ENCODE data around the gene GPR3. TPM values are rescaled to one million over a fixed set of nuclear protein-coding genes. Genes with fewer than 3 reads are reported as not detected.

Gene GPR3
- total and polyA plus RNA-seq, 2 of the 8 experiments (the other 6 are each of a cell fraction or from before 2014, with no cell fraction given) = 9.9 to 26.5 TPM

DNA sequence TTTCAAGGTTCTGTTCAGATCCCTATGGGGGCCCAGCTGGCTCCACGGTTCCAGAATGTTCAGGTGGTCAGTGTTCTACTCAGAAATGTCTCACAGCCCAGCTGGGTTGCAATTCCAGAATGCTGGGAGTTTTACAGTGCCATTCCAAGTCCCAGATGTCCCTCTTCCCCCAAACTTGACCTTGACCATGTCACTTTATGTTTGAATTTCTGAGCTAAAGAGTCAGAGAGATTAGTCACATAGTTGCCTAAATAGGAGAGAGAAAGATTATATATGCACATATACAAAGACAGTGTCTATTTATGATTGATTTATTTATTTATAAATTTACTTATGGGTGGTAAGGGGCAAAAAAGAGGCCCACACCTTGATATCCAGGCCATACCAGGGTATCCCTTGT, 2.5 kb downstream of the GPR3 start:
- H3K23ac ChIP-seq (ENCODE audit: insufficient read length) = no peak overlapping the region
- H2BK5ac ChIP-seq (ENCODE audit: low read depth, low read length) = no peak overlapping the region
- H3K18ac ChIP-seq (ENCODE audit: extremely low read depth, low read length) = no peak overlapping the region
- DNase-seq (ENCODE audit: low read depth in 1 of 2, low spot score in 2 of 2) (no peak), FAIRE-seq (no peak)
- H3K14ac ChIP-seq (ENCODE audit: insufficient read length) = no peak overlapping the region
- H2BK15ac ChIP-seq (ENCODE audit: low read length) = no peak overlapping the region
- H3K4me2 ChIP-seq (ENCODE audit: insufficient read depth in 1 of 2, low read depth in 2 of 2, low read length in 2 of 2) = no peak overlapping the region
- peaks cover 2 to 30% (median 15%) of the 10 kb centered on the region in 4 experiments for H3K4me1 ChIP-seq (replicated peaks in 1 of 4; ENCODE audit: control insufficient read depth in 3 of 4, insufficient read depth in 4 of 4, low read length in 3 of 4)
- H3K79me1 ChIP-seq (ENCODE audit: low read depth, low read length) = no peaks in the 10 kb centered on the region
- no peaks in the 10 kb centered on the region for H3K79me2 ChIP-seq (ENCODE audit: control insufficient read depth in 1 of 2, insufficient read depth in 2 of 2, low read length in 2 of 2)
- no peaks in the 10 kb centered on the region for H3K9me3 ChIP-seq (ENCODE audit: insufficient read depth in 2 of 2, low read depth in 1 of 2, low read length in 1 of 2)
- no peak overlapping the region for H4K5ac ChIP-seq (ENCODE audit: insufficient read length, low read depth, low read length)
- no peak overlapping the region for H3K4me3 ChIP-seq (ENCODE audit: extremely low read depth in 1 of 4, insufficient read depth in 2 of 4, low read depth in 3 of 4, low read length in 4 of 4)
- no peak overlapping the region for H2AFZ ChIP-seq (ENCODE audit: low read length)
- no peak overlapping the region for H2BK20ac ChIP-seq (ENCODE audit: low read length)
- H4K20me1 ChIP-seq (replicated peaks in 1 of 2; ENCODE audit: control insufficient read depth in 1 of 2, insufficient read depth in 2 of 2, low read length in 2 of 2) = peaks cover 2 to 8% of the 10 kb centered on the region in 2 experiments
- no peak overlapping the region for H3K27ac ChIP-seq (ENCODE audit: low read depth, low read length)
- peaks cover 13% of the 10 kb centered on the region for H3K23me2 ChIP-seq (ENCODE audit: low read depth, low read length)
- H2BK120ac ChIP-seq (replicated peaks; ENCODE audit: low read depth, low read length) = no peak overlapping the region
- H3K36me3 ChIP-seq (ENCODE audit: control insufficient read depth in 2 of 4, insufficient read depth in 4 of 4, low read length in 3 of 4) = no peaks in the 10 kb centered on the region
- H4K91ac ChIP-seq (replicated peaks; ENCODE audit: insufficient read length, low read length) = no peak overlapping the region
- 67% methylated on average over 1 of the region's 1 CpG; no CpG with 5 or more reads in 1 of the 2 experiments for WGBS, 2 experiments (ENCODE audit: extremely low coverage in 1 of 2, insufficient coverage in 1 of 2, insufficient read length in 1 of 2, insufficient replicate concordance in 2 of 2, low coverage in 1 of 2, low lambda C conversion rate in 2 of 2, missing lambda C conversion rate in 1 of 2)
- H2BK12ac ChIP-seq (ENCODE audit: low read depth, low read length) = no peak overlapping the region
- ChIA-PET POLR2A (ENCODE audit: partially characterized antibody) (interaction anchor here (0.6 to 1.6 kb wide), 7 partner anchors 11 to 210 kb away, joined by 3 to 5 read pairs (median 3); no protein-coding TSS in a partner anchor), CTCF (ENCODE audit: partially characterized antibody) (interaction anchor here (0.6 to 37.8 kb wide), 51 partner anchors 7 to 476 kb away, joined by 3 to 863 read pairs (median 4); partner anchors contain the start of genes FCN3, GPR3, MAP3K6 and SYTL1)
- H3K56ac ChIP-seq (replicated peaks; ENCODE audit: insufficient read length, low read depth, low read length) = no peak overlapping the region
- H3K4ac ChIP-seq (replicated peaks; ENCODE audit: insufficient read length, low read depth, low read length) = no peak overlapping the region
- no peak overlapping the region for H2AK5ac ChIP-seq (ENCODE audit: low read depth, low read length)
- H3K27me3 ChIP-seq (replicated peaks in 1 of 4; ENCODE audit: control insufficient read depth in 3 of 4, extremely low read depth in 1 of 4, insufficient read depth in 3 of 4, low read length in 3 of 4) = no peaks in the 10 kb centered on the region
- H3K9ac ChIP-seq (replicated peaks in 1 of 4; ENCODE audit: extremely low read depth in 1 of 4, low read depth in 3 of 4, low read length in 3 of 4) = no peak overlapping the region
- no peak overlapping the region for H4K8ac ChIP-seq (ENCODE audit: extremely low read depth, insufficient read depth, low read length)
- TF ChIP-seq ATF3 (IDR thresholded peaks at IDR 0.05; ENCODE audit: insufficient read depth, low read depth, low read length) = no peak
- TF ChIP-seq RNF2 (IDR thresholded peaks at IDR 0.05; ENCODE audit: borderline replicate concordance, low read depth, low read length, missing control alignments, poor library complexity, severe bottlenecking) = no peak
- no peak for TF ChIP-seq POLR2AphosphoS5 (IDR thresholded peaks at IDR 0.05; ENCODE audit: low read depth, low read length)
- TF ChIP-seq EP300 (IDR thresholded peaks at IDR 0.05; ENCODE audit: borderline replicate concordance in 1 of 2, low read depth in 2 of 2, low read length in 2 of 2) = no peak
- TF ChIP-seq E2F6 (IDR thresholded peaks at IDR 0.05) = no peak
- TF ChIP-seq FOSL1 (IDR thresholded peaks at IDR 0.05; ENCODE audit: insufficient read depth, low read depth, low read length) = no peak
- TF ChIP-seq MAFK (IDR thresholded peaks at IDR 0.05; ENCODE audit: low read depth, low read length) = no peak
- no peak for TF ChIP-seq TAF1 (IDR thresholded peaks at IDR 0.05; ENCODE audit: low read depth, low read length)
- TF ChIP-seq SIRT6 (IDR thresholded peaks at IDR 0.05; ENCODE audit: low read length) = no peak
- no peak for TF ChIP-seq SUZ12 (IDR thresholded peaks at IDR 0.05; ENCODE audit: low read length)
- TF ChIP-seq SIX5 (IDR thresholded peaks at IDR 0.05; ENCODE audit: low read depth, low read length) = no peak
- TF ChIP-seq KDM4A (IDR thresholded peaks at IDR 0.05; ENCODE audit: low read depth, low read length, severe bottlenecking) = no peak

Data from H1 (cell line).